NOMO-1 treated with DMSO at 0.1 percent for 48 hours (cell line): ENCODE measurements around the gene CD248.
A peak's percentile ranks its signal among the peaks of the same experiment; 100 is the strongest.

Experiments
- DNase-seq: peaks from one replicate; lab custom pipeline; 2025; ENCODE audit not compliant: unreplicated experiment; lab: John Stamatoyannopoulos, UW

Gene CD248

GRCh38 chr11:66341502-66342126 lies 24.8 kb upstream of the CD248 start:
- DNase-seq = no peak

- DNase-seq = no peak
Observed at GRCh38 chr11:66340596-66341501, 24.0 kb upstream of the CD248 start.

- no peak for DNase-seq
Observed at GRCh38 chr11:66339686-66340483, 23.0 kb upstream of the CD248 start.

- no peak for DNase-seq
Observed at GRCh38 chr11:66339162-66339675, 22.4 kb upstream of the CD248 start.

GRCh38 chr11:66338276-66339161 lies 21.7 kb upstream of the CD248 start:
- DNase-seq = no peak

- no peak for DNase-seq
Observed at GRCh38 chr11:66337103-66337899, 20.5 kb upstream of the CD248 start.

- DNase-seq = peak; percentile 68
Observed at GRCh38 chr11:66336234-66337102, 19.6 kb upstream of the CD248 start, which contains the start of gene RIN1. Gene RIN1 (minus strand): TSS chr11:66336434. CDS start chr11:66336402, 32 bp downstream.

- DNase-seq = peak; percentile 21
Observed at GRCh38 chr11:66335531-66336233, 18.8 kb upstream of the CD248 start.

GRCh38 chr11:66334605-66335442 lies 18.0 kb upstream of the CD248 start:
- peak; percentile 80 for DNase-seq

- no peak for DNase-seq
Observed at GRCh38 chr11:66333896-66334604, 17.2 kb upstream of the CD248 start.

- DNase-seq = no peak
Observed at GRCh38 chr11:66333220-66333877, 16.5 kb upstream of the CD248 start.

GRCh38 chr11:66332371-66333219 lies 15.8 kb upstream of the CD248 start:
- DNase-seq = no peak

- no peak for DNase-seq
Observed at GRCh38 chr11:66331542-66332370, 14.9 kb upstream of the CD248 start.

- DNase-seq = no peak
Observed at GRCh38 chr11:66330931-66331330, 14.1 kb upstream of the CD248 start.
